SH-SY5Y (cell line): Measurements from ENCODE around the gene CLCN7.

ENCODE experiments used
- GATA2 ChIP-seq: IDR thresholded peaks from 2 replicates; pipeline ENCODE4 v1.6.1; 2011; ENCODE audit warnings: mild to moderate bottlenecking, low read depth, low read length
- GATA3 ChIP-seq: IDR thresholded peaks from 2 replicates; pipeline ENCODE4 v1.6.1; 2011; ENCODE audit warnings: low read depth, mild to moderate bottlenecking, low read length, moderate library complexity

GRCh38 chr16:1444730-1445517 lies 29.9 kb downstream of the CLCN7 start:
- TF ChIP-seq GATA3 = no peak
- TF ChIP-seq GATA2 = no peak
